Immature natural killer cell (primary cell): ENCODE measurements around the gene TSHZ2. TPM values are rescaled to one million over a fixed set of nuclear protein-coding genes. Genes with fewer than 3 reads are reported as not detected.

Experiments
- DNase-seq, 3 donors: peaks; one replicate each; pipeline ENCODE4 v3.0.0; 2022; ENCODE audit warnings: mixed read lengths in 1 of 3
- H3K27ac Mint-ChIP-seq, 6 donors: one replicate each; pipeline ENCODE4 v1.8.0; 2020; ENCODE audit warnings: mixed read lengths in 6 of 6, mild to moderate bottlenecking in 5 of 6, inconsistent platforms in 4 of 6, moderate library complexity in 3 of 6
- H3K27me3 Mint-ChIP-seq, 3 donors: one replicate each; pipeline ENCODE4 v1.8.0; 2020 to 2021; ENCODE audit warnings: low read depth in 3 of 3, mild to moderate bottlenecking in 3 of 3, mixed read lengths in 3 of 3, moderate library complexity in 3 of 3, inconsistent platforms in 1 of 3
- H3K36me3 Mint-ChIP-seq, 3 donors: one replicate each; pipeline ENCODE4 v1.8.0; 2020; ENCODE audit warnings: mixed read lengths in 3 of 3, inconsistent platforms in 2 of 3, mild to moderate bottlenecking in 2 of 3
- H3K4me1 Mint-ChIP-seq, 2 donors: one replicate each; pipeline ENCODE4 v1.8.0; 2020; ENCODE audit warnings: inconsistent platforms in 2 of 2, mild to moderate bottlenecking in 2 of 2, mixed read lengths in 2 of 2, moderate library complexity in 1 of 2
- H3K4me3 Mint-ChIP-seq, 5 donors: one replicate each; pipeline ENCODE4 v1.8.0; 2020; ENCODE audit warnings: mild to moderate bottlenecking in 5 of 5, mixed read lengths in 5 of 5, inconsistent platforms in 3 of 5, moderate library complexity in 3 of 5
- H3K9me3 Mint-ChIP-seq, 6 donors: one replicate each; pipeline ENCODE4 v1.8.0; 2020; ENCODE audit warnings: mild to moderate bottlenecking in 6 of 6, mixed read lengths in 6 of 6, inconsistent platforms in 4 of 6, moderate library complexity in 3 of 6
- polyA plus RNA-seq, 3 donors: library from polyadenylated mRNA; unstranded; fragments of 300-500 nt; fragmentation: Illumina TruSeq; gene quantifications; one replicate each; pipeline ENCODE4 v1.2.3, GENCODE V29; 2021

Gene TSHZ2
- polyA plus RNA-seq, 3 donors from 2014 or later: not detected

DNA sequence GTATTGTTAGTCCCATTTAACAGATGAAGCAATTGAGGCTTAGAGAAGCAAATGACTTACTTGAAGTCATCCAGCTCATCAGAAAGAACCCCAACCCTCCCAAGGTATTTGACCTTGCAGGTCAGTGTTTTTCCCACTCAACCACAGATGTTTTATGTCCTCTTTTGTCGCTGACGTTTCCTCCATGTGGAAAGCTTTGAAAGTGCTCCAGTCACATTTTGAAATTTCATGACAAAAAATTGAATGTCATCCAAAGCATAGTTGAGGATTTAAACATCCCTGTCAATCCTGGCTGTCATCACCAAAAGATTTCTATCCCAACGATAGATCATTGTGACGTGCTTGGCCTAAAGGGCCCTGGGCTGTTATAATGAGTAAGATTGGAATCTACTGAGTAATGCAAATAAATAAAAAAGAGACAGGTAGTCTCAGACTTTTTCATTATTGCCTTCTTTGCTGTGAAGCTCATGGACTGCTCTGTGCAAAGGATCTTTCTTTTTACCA, 102.7 kb downstream of the TSHZ2 start:
- Mint-ChIP-seq H3K36me3 (no peaks in the 10 kb centered on the region), H3K4me1 (no peaks in the 10 kb centered on the region), H3K9me3 (peaks cover 0 to 3% (median 0%) of the 10 kb centered on the region in 6 donors), H3K27me3 (peaks cover 0 to 9% (median 0%) of the 10 kb centered on the region in 3 donors), H3K4me3 (no peak overlapping the region), H3K27ac (no peak overlapping the region)
- DNase-seq: no peak

GRCh38 chr20:53076668-53077067, 104.5 kb downstream of the TSHZ2 start:
- DNase-seq: no peak
- H3K36me3 Mint-ChIP-seq: no peaks in the 10 kb centered on the region
- no peak overlapping the region for H3K27ac Mint-ChIP-seq
- peaks cover 0 to 5% (median 0%) of the 10 kb centered on the region in 3 donors for H3K27me3 Mint-ChIP-seq
- H3K4me3 Mint-ChIP-seq: no peak overlapping the region
- H3K9me3 Mint-ChIP-seq: peaks cover 0 to 3% (median 0%) of the 10 kb centered on the region in 6 donors
- no peaks in the 10 kb centered on the region for H3K4me1 Mint-ChIP-seq

GRCh38 chr20:53077373-53078205, 105.4 kb downstream of the TSHZ2 start:
- Mint-ChIP-seq H3K4me1 (no peaks in the 10 kb centered on the region), H3K36me3 (no peaks in the 10 kb centered on the region), H3K27me3 (peaks cover 0 to 2% (median 0%) of the 10 kb centered on the region in 3 donors), H3K4me3 (no peak overlapping the region), H3K27ac (no peak overlapping the region), H3K9me3 (peaks cover 0 to 3% (median 0%) of the 10 kb centered on the region in 6 donors)
- DNase-seq: no peak

DNA sequence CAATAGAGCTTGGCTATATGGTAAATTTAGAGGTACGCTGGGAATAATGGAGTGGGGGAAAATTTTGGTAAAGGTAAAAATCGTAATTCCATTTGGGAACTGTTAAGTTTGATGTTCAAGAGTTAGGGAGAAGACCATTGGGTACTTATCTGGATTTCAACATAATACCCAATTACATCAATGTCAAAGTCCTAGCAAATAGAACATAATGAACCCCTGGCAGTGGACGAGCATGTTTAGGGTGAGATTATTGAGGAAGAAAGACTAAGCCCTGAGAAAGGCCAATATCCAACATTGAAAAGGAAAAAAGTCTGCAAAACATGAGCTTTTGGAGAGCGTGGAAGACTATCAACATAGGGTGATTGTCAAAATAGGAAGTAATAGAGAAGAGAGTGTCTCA, 106.6 kb downstream of the TSHZ2 start:
- H3K27me3 Mint-ChIP-seq: no peaks in the 10 kb centered on the region
- DNase-seq: no peak
- no peaks in the 10 kb centered on the region for H3K9me3 Mint-ChIP-seq
- H3K36me3 Mint-ChIP-seq: no peaks in the 10 kb centered on the region
- no peak overlapping the region for H3K27ac Mint-ChIP-seq
- H3K4me1 Mint-ChIP-seq: no peaks in the 10 kb centered on the region
- H3K4me3 Mint-ChIP-seq: no peak overlapping the region

- H3K27ac Mint-ChIP-seq: no peak overlapping the region
These were observed 107.1 kb downstream of the TSHZ2 start for GRCh38 chr20:53079261-53079691.

DNA sequence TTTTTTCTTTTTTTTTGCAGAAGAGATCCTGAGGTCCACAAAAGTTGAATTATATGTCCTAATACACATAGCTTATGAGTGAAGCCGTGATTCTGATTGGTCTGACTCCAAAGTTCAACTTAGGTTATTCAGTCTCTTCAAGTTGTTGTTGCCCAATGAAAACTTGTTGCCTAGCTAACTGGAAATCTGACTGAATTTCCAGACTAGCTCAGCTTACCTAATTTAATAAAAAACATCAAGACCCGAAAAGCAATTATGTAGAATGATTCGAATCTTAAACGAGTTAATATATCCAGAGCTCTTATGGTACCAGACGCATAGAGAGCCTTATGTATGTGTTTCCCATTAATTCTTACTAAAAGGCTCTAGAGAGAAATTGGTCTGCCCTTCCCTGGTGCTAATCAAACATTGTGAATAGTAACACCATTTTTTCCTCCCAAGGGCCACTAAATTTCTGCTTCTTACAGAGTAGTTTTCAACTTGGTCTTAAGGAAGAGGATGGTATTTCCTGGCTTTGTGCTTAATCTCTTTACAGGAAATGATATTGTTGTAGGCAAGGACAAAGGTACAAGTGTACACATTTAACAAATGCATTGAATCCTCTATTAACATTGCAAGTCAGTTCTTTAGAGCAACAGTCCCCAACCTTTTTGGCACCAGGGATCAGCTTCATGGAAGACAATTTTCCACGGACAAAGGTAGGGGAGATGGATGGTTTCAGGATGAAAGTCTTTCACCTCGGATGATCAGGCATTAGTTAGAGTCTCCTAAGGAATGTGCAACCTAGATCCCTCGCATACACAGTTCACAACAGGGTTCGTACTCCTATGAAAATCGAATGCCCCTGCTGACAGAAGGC, 107.9 kb downstream of the TSHZ2 start:
- Mint-ChIP-seq H3K9me3 (no peaks in the 10 kb centered on the region), H3K36me3 (no peaks in the 10 kb centered on the region), H3K4me1 (no peaks in the 10 kb centered on the region), H3K4me3 (no peak overlapping the region), H3K27ac (no peak overlapping the region), H3K27me3 (no peaks in the 10 kb centered on the region)
- DNase-seq: no peak

More at GRCh38 chr20:53079261-53079691, 107.1 kb downstream of the TSHZ2 start:
- H3K4me1 Mint-ChIP-seq: no peaks in the 10 kb centered on the region
- H3K9me3 Mint-ChIP-seq: no peaks in the 10 kb centered on the region
- H3K36me3 Mint-ChIP-seq: no peaks in the 10 kb centered on the region
- no peaks in the 10 kb centered on the region for H3K27me3 Mint-ChIP-seq
- no peak for DNase-seq
- H3K4me3 Mint-ChIP-seq: no peak overlapping the region

DNA sequence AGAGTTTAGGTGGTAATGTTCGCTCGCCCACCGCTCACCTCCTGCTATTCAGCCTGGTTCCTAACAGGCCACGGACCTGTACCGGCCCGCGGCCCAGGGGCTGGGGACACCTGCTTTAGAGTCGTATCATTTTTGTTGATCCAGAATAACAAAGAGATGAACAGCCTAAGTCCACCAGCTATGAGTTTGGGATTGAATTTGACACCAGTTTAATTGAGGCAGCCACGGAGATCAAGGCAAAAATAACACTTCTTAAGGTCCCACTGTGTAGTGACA, 108.5 kb downstream of the TSHZ2 start:
- H3K4me1 Mint-ChIP-seq: no peaks in the 10 kb centered on the region
- H3K9me3 Mint-ChIP-seq: no peaks in the 10 kb centered on the region
- no peaks in the 10 kb centered on the region for H3K36me3 Mint-ChIP-seq
- H3K4me3 Mint-ChIP-seq: no peak overlapping the region
- DNase-seq: no peak
- H3K27ac Mint-ChIP-seq: no peak overlapping the region
- H3K27me3 Mint-ChIP-seq: no peaks in the 10 kb centered on the region

GRCh38 chr20:53080969-53081871, 109.1 kb downstream of the TSHZ2 start:
- no peak for DNase-seq
- Mint-ChIP-seq H3K4me1 (no peaks in the 10 kb centered on the region), H3K9me3 (peaks cover 0 to 2% (median 0%) of the 10 kb centered on the region in 6 donors), H3K4me3 (no peak overlapping the region), H3K27me3 (no peaks in the 10 kb centered on the region), H3K36me3 (no peaks in the 10 kb centered on the region), H3K27ac (no peak overlapping the region)

GRCh38 chr20:53081916-53082863, 110.0 kb downstream of the TSHZ2 start:
- Mint-ChIP-seq H3K27ac (no peak overlapping the region), H3K9me3 (peaks cover 0 to 2% (median 0%) of the 10 kb centered on the region in 6 donors), H3K4me1 (no peaks in the 10 kb centered on the region), H3K27me3 (peaks cover 0 to 1% (median 0%) of the 10 kb centered on the region in 3 donors), H3K4me3 (no peak overlapping the region), H3K36me3 (no peaks in the 10 kb centered on the region)
- no peak for DNase-seq

- Mint-ChIP-seq H3K27me3 (peaks cover 0 to 1% (median 0%) of the 10 kb centered on the region in 3 donors), H3K36me3 (no peaks in the 10 kb centered on the region), H3K9me3 (peaks cover 0 to 2% (median 0%) of the 10 kb centered on the region in 6 donors), H3K27ac (no peak overlapping the region), H3K4me1 (no peaks in the 10 kb centered on the region), H3K4me3 (no peak overlapping the region)
- no peak for DNase-seq
These were observed 111.3 kb downstream of the TSHZ2 start for GRCh38 chr20:53083411-53083810.

GRCh38 chr20:53084408-53084997, 112.3 kb downstream of the TSHZ2 start:
- Mint-ChIP-seq H3K9me3 (peaks cover 0 to 2% (median 0%) of the 10 kb centered on the region in 6 donors), H3K36me3 (no peaks in the 10 kb centered on the region), H3K27me3 (peaks cover 0 to 1% (median 0%) of the 10 kb centered on the region in 3 donors), H3K27ac (no peak overlapping the region), H3K4me3 (no peak overlapping the region), H3K4me1 (no peaks in the 10 kb centered on the region)
- no peak for DNase-seq

GRCh38 chr20:53085720-53086119, 113.6 kb downstream of the TSHZ2 start:
- Mint-ChIP-seq H3K27me3 (peaks cover 0 to 3% (median 0%) of the 10 kb centered on the region in 3 donors), H3K9me3 (peaks cover 0 to 2% (median 0%) of the 10 kb centered on the region in 6 donors), H3K27ac (no peak overlapping the region), H3K36me3 (no peaks in the 10 kb centered on the region), H3K4me1 (no peaks in the 10 kb centered on the region), H3K4me3 (no peak overlapping the region)
- no peak for DNase-seq
